Measurements from ENCODE around the gene ZDHHC5. TPM values are rescaled to one million over a fixed set of nuclear protein-coding genes. Genes with fewer than 3 reads are reported as not detected.
A peak's percentile ranks its signal among the peaks of the same experiment; 100 is the strongest.

Gene ZDHHC5
- total RNA-seq, 1 experiment from 2014 or later = 72.2 TPM

DNA sequence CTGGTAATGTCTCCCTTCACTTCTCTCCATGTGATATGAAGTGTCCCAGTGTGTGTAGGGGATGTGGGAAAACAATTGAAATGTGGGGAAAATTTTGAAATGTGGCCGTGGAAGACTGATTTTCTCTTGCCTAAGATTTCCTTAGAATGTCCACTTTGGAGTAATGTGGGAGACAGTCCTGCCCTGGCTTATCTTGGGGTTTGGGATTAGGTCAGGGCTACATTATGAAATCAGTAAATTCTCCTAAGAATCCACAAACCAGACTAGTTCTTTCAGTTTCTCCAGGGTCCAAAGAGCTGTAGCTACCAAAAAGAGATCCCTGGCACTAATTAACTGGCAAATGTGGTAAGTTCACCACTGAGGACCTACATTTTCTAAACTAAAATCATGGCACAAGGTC is 41.0 kb upstream of the ZDHHC5 start:
- H3K4me1 Mint-ChIP-seq (ENCODE audit: low read depth, unreplicated experiment) = no peaks in the 10 kb centered on the region
- H3K36me3 Mint-ChIP-seq (ENCODE audit: insufficient read depth, unreplicated experiment) = no peaks in the 10 kb centered on the region
- H3K9me3 Mint-ChIP-seq (ENCODE audit: unreplicated experiment) = no peaks in the 10 kb centered on the region
- Histone ChIP-seq H3K36me3 (ENCODE audit: control insufficient read depth, insufficient read depth, low read length) (no peaks in the 10 kb centered on the region), H3K27me3 (replicated peaks; ENCODE audit: control insufficient read depth, insufficient read depth, low read length) (no peaks in the 10 kb centered on the region), H3K4me3 (ENCODE audit: low read depth, low read length) (no peak overlapping the region), H3K9me3 (no peaks in the 10 kb centered on the region), H3K4me1 (no peaks in the 10 kb centered on the region)
- intact Hi-C loops (cut with micrococcal nuclease; ENCODE audit: unreplicated experiment) = no loop called here
- H3K4me3 Mint-ChIP-seq (ENCODE audit: unreplicated experiment) = no peak overlapping the region
- CTCF ChIA-PET = no interaction called here
- TF ChIP-seq, protein P1, sequence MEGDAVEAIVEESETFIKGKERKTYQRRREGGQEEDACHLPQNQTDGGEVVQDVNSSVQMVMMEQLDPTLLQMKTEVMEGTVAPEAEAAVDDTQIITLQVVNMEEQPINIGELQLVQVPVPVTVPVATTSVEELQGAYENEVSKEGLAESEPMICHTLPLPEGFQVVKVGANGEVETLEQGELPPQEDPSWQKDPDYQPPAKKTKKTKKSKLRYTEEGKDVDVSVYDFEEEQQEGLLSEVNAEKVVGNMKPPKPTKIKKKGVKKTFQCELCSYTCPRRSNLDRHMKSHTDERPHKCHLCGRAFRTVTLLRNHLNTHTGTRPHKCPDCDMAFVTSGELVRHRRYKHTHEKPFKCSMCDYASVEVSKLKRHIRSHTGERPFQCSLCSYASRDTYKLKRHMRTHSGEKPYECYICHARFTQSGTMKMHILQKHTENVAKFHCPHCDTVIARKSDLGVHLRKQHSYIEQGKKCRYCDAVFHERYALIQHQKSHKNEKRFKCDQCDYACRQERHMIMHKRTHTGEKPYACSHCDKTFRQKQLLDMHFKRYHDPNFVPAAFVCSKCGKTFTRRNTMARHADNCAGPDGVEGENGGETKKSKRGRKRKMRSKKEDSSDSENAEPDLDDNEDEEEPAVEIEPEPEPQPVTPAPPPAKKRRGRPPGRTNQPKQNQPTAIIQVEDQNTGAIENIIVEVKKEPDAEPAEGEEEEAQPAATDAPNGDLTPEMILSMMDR (IDR thresholded peaks at IDR 0.05; ENCODE audit: insufficient read depth in 1 of 2, low read depth in 1 of 2, low read length in 1 of 2, severe bottlenecking in 1 of 2, unreplicated experiment in 1 of 2) = no peak
- H3K27me3 Mint-ChIP-seq (ENCODE audit: insufficient read depth, unreplicated experiment) = peaks cover 5% of the 10 kb centered on the region
- H3K27ac Mint-ChIP-seq (ENCODE audit: unreplicated experiment) = no peak overlapping the region
- DNase-seq = no peak
- POLR2A ChIA-PET = no interaction called here
- BruUV-seq (replicated peaks) = no TSS peak

DNA sequence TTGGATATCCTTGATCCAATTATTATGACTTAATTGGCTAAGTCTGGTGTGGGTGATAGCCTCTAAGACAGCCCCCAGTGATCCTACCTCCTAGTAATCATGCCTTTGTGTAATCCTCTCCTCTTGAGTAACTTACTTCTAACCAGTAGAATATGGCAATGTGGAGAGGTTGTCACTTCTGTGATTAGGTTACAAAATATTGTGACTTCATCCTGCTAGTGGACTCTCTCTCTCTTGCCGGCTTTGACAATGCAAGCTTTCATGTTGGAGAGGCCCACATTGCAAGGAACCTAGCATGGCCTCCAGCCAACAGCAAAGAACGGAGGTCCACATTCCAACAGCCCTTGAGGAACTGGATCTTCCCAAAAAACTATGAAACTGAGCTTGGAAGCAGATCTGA is 37.7 kb upstream of the ZDHHC5 start:
- Histone ChIP-seq H3K27me3 (replicated peaks; ENCODE audit: control insufficient read depth, insufficient read depth, low read length) (no peaks in the 10 kb centered on the region), H3K36me3 (ENCODE audit: control insufficient read depth, insufficient read depth, low read length) (no peaks in the 10 kb centered on the region), H3K9me3 (no peaks in the 10 kb centered on the region), H3K4me3 (ENCODE audit: low read depth, low read length) (no peak overlapping the region), H3K4me1 (no peaks in the 10 kb centered on the region)
- Mint-ChIP-seq H3K9me3 (ENCODE audit: unreplicated experiment) (no peaks in the 10 kb centered on the region), H3K27ac (ENCODE audit: unreplicated experiment) (no peak overlapping the region), H3K4me1 (ENCODE audit: low read depth, unreplicated experiment) (no peaks in the 10 kb centered on the region), H3K36me3 (ENCODE audit: insufficient read depth, unreplicated experiment) (no peaks in the 10 kb centered on the region), H3K4me3 (ENCODE audit: unreplicated experiment) (no peak overlapping the region), H3K27me3 (ENCODE audit: insufficient read depth, unreplicated experiment) (peaks cover 5% of the 10 kb centered on the region)
- intact Hi-C loops (cut with micrococcal nuclease; ENCODE audit: unreplicated experiment) = no loop called here
- CTCF ChIA-PET = no interaction called here
- no peak for DNase-seq
- TF ChIP-seq, protein P1 (IDR thresholded peaks at IDR 0.05; ENCODE audit: insufficient read depth in 1 of 2, low read depth in 1 of 2, low read length in 1 of 2, severe bottlenecking in 1 of 2, unreplicated experiment in 1 of 2) = no peak
- BruUV-seq (replicated peaks) = no TSS peak
- POLR2A ChIA-PET = no interaction called here

DNA sequence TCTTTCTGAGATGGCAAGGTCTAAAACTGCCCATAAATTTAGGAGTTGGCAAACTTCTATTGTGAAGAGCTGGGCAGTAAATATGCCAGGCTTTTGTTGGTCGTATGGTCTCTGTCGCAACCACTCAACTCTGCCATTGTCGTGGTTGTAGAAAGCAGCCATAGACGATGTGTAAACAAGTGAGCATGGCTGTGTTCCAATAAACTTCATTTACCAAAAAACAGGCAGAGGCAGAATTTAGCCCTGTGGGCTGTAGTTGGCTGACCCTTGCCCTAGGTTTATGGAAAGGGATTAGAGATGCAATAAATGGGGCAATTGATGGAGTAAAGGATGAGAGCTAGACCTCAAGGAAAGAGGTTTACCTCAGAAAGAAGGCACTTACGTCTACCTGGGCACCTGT is 35.8 kb upstream of the ZDHHC5 start:
- Histone ChIP-seq H3K4me3 (ENCODE audit: low read depth, low read length) (no peak overlapping the region), H3K36me3 (ENCODE audit: control insufficient read depth, insufficient read depth, low read length) (no peaks in the 10 kb centered on the region), H3K27me3 (replicated peaks; ENCODE audit: control insufficient read depth, insufficient read depth, low read length) (no peaks in the 10 kb centered on the region), H3K9me3 (no peaks in the 10 kb centered on the region), H3K4me1 (no peaks in the 10 kb centered on the region)
- H3K27me3 Mint-ChIP-seq (ENCODE audit: insufficient read depth, unreplicated experiment) = peaks cover 5% of the 10 kb centered on the region
- TF ChIP-seq, protein P1 (IDR thresholded peaks at IDR 0.05; ENCODE audit: insufficient read depth in 1 of 2, low read depth in 1 of 2, low read length in 1 of 2, severe bottlenecking in 1 of 2, unreplicated experiment in 1 of 2) = no peak
- DNase-seq = peak in 1 of 2 experiments; percentile 31
- no peaks in the 10 kb centered on the region for H3K4me1 Mint-ChIP-seq (ENCODE audit: low read depth, unreplicated experiment)
- POLR2A ChIA-PET = no interaction called here
- no peak overlapping the region for H3K4me3 Mint-ChIP-seq (ENCODE audit: unreplicated experiment)
- CTCF ChIA-PET = interaction anchor here (0.6 to 1.3 kb wide), 3 partner anchors 9 to 287 kb away, joined by 3 to 15 read pairs (median 7); no protein-coding TSS in a partner anchor
- H3K9me3 Mint-ChIP-seq (ENCODE audit: unreplicated experiment) = no peaks in the 10 kb centered on the region
- H3K36me3 Mint-ChIP-seq (ENCODE audit: insufficient read depth, unreplicated experiment) = no peaks in the 10 kb centered on the region
- intact Hi-C loops (cut with micrococcal nuclease; ENCODE audit: unreplicated experiment) = no loop called here
- no TSS peak for BruUV-seq (replicated peaks)
- H3K27ac Mint-ChIP-seq (ENCODE audit: unreplicated experiment) = no peak overlapping the region
